Skeletal muscle satellite cell (primary cell): ENCODE data around the gene COQ8B.
A peak's percentile ranks its signal among the peaks of the same experiment; 100 is the strongest.

Experiments used
- H3K27me3 ChIP-seq: 2 replicates; pipeline ENCODE4 v1.7.0; 2013; ENCODE audit warnings: low read length; ENCODE audit not compliant: control insufficient read depth, insufficient read depth
- H3K36me3 ChIP-seq: 2 replicates; pipeline ENCODE4 v1.7.0; 2013; ENCODE audit warnings: mild to moderate bottlenecking, control low read depth, low read length; ENCODE audit not compliant: insufficient read depth
- H3K4me1 ChIP-seq: 2 replicates; pipeline ENCODE4 v1.7.0; 2013; ENCODE audit warnings: low read length; ENCODE audit not compliant: control insufficient read depth, insufficient read depth
- H3K4me2 ChIP-seq: 2 replicates; pipeline ENCODE4 v1.7.0; 2013; ENCODE audit warnings: mild to moderate bottlenecking, low read length
- H3K4me3 ChIP-seq: 2 replicates; pipeline ENCODE4 v1.7.0; 2013; ENCODE audit warnings: low read length
- H3K9ac ChIP-seq: 2 replicates; pipeline ENCODE4 v1.7.0; 2013; ENCODE audit warnings: mild to moderate bottlenecking, low read depth, low read length, moderate library complexity
- H3K9me3 ChIP-seq: replicated peaks from 2 replicates; pipeline ENCODE4 v1.7.0; 2013; ENCODE audit warnings: mild to moderate bottlenecking, control low read depth, low read length

COQ8B gene

GRCh38 chr19:40713939-40714338 is 2.7 kb downstream of the COQ8B start:
- H3K4me1 ChIP-seq = peaks cover 28% of the 10 kb centered on the region
- no peaks in the 10 kb centered on the region for H3K9me3 ChIP-seq
- peak overlapping the region; percentile 77 for H3K4me2 ChIP-seq
- H3K4me3 ChIP-seq = no peak overlapping the region
- peaks cover 4% of the 10 kb centered on the region for H3K36me3 ChIP-seq
- peak overlapping the region; percentile 76 for H3K9ac ChIP-seq
- no peaks in the 10 kb centered on the region for H3K27me3 ChIP-seq

- Histone ChIP-seq H3K4me3 (no peak overlapping the region), H3K4me1 (peaks cover 8% of the 10 kb centered on the region), H3K9me3 (no peaks in the 10 kb centered on the region), H3K4me2 (no peak overlapping the region), H3K36me3 (peaks cover 8% of the 10 kb centered on the region), H3K27me3 (no peaks in the 10 kb centered on the region), H3K9ac (no peak overlapping the region)
Observed at GRCh38 chr19:40709817-40710216, 6.9 kb downstream of the COQ8B start.

GRCh38 chr19:40707615-40708014 is 9.1 kb downstream of the COQ8B start:
- H3K4me1 ChIP-seq = no peaks in the 10 kb centered on the region
- no peak overlapping the region for H3K9ac ChIP-seq
- H3K4me3 ChIP-seq = no peak overlapping the region
- no peaks in the 10 kb centered on the region for H3K9me3 ChIP-seq
- H3K27me3 ChIP-seq = no peaks in the 10 kb centered on the region
- no peak overlapping the region for H3K4me2 ChIP-seq
- H3K36me3 ChIP-seq = peaks cover 21% of the 10 kb centered on the region

GRCh38 chr19:40705950-40706619 is 10.6 kb downstream of the COQ8B start:
- Histone ChIP-seq H3K4me2 (no peak overlapping the region), H3K27me3 (no peaks in the 10 kb centered on the region), H3K4me3 (no peak overlapping the region), H3K9ac (no peak overlapping the region), H3K36me3 (peaks cover 33% of the 10 kb centered on the region), H3K4me1 (no peaks in the 10 kb centered on the region), H3K9me3 (no peaks in the 10 kb centered on the region)

- peaks cover 33% of the 10 kb centered on the region for H3K36me3 ChIP-seq
Observed at GRCh38 chr19:40705362-40705651, 11.4 kb downstream of the COQ8B start.

DNA sequence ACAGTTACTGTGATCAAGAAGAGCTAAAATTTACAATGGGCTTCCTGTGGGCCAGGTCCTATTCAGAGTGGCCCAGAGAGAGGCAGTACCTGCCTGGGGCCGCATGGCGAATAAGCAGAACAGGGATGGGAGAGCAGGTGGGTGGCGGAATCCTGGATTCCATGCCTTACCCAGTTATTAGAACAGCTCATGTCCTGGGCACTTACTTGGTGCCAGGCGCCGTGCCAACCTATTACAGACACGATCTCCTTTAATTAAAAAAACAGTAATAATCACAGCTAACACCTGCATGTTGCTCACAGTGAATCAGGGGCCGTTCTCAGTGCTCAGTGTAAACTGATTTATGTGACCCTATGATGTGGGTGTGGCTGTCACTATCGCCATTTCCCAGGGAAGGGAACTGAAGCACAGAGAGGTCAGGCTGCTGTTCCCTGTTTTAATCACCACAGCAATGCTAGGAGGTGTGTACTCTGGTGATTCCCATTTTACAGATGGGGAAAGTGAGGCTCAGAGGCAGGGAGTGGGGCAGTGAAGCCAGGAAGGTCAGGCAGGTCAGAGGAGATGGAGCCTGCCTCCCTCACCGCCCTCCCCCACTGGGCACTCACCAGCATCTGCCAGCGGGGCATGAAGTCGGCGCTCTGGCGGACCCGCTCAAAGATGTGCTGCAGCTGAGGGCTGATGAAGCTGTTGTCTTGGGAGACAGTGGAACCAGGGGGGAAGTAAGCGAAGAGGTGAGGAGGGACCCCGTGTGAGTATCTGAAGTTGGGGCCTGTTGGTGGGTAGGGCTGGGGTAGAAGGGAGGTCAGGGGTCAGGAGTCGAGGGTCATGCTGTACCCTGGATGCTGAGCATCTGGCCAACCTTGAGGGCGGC is 12.0 kb downstream of the COQ8B start:
- H3K4me2 ChIP-seq = no peak overlapping the region
- H3K27me3 ChIP-seq = no peaks in the 10 kb centered on the region
- no peak overlapping the region for H3K9ac ChIP-seq
- H3K4me1 ChIP-seq = no peaks in the 10 kb centered on the region
- no peak overlapping the region for H3K4me3 ChIP-seq
- no peaks in the 10 kb centered on the region for H3K9me3 ChIP-seq
- H3K36me3 ChIP-seq = peaks cover 33% of the 10 kb centered on the region

More at GRCh38 chr19:40705362-40705651, 11.4 kb downstream of the COQ8B start:
- no peak overlapping the region for H3K9ac ChIP-seq
- no peaks in the 10 kb centered on the region for H3K9me3 ChIP-seq
- H3K4me1 ChIP-seq = no peaks in the 10 kb centered on the region
- no peaks in the 10 kb centered on the region for H3K27me3 ChIP-seq
- H3K4me3 ChIP-seq = no peak overlapping the region
- H3K4me2 ChIP-seq = no peak overlapping the region

GRCh38 chr19:40703029-40703755 is 13.5 kb downstream of the COQ8B start:
- H3K4me1 ChIP-seq = no peaks in the 10 kb centered on the region
- H3K36me3 ChIP-seq = peaks cover 29% of the 10 kb centered on the region
- H3K9ac ChIP-seq = no peak overlapping the region
- H3K4me2 ChIP-seq = no peak overlapping the region
- no peaks in the 10 kb centered on the region for H3K9me3 ChIP-seq
- H3K27me3 ChIP-seq = no peaks in the 10 kb centered on the region
- no peak overlapping the region for H3K4me3 ChIP-seq

DNA sequence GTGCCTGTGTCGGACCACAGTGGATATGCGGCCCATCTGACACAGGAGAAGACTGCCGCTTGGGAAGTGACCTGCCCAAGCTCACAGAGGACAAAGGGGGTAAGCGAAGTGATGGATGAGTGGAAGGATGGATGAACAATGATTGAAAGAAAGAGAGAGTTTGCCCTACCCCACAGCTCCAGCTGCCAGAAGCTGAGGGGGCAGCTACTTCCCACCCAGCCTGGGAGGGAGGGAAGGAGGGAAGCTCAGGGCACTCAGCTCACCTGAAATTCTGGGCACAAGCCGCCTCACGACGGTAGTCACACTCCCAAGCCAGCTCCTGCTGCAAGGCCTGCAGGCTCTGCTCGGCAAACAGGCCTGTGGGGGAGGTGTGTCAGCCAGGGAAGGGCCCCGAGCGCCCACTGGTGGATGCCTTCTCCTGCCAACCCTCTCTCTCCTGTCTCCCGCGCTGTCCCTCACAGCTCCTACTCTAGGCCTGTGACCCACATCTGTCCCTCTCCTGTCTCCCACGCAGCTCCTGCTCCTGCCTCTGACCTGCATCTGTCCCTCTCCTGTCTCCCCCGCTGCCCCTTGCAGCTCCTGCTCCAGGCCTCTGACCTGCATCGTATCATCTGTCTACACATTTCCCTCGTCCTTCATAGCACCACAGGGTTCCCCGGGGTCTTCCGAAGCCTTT is 14.2 kb downstream of the COQ8B start:
- Histone ChIP-seq H3K9me3 (no peaks in the 10 kb centered on the region), H3K36me3 (peaks cover 29% of the 10 kb centered on the region), H3K9ac (no peak overlapping the region), H3K4me2 (no peak overlapping the region), H3K4me3 (no peak overlapping the region), H3K27me3 (no peaks in the 10 kb centered on the region), H3K4me1 (no peaks in the 10 kb centered on the region)

- H3K9me3 ChIP-seq = no peaks in the 10 kb centered on the region
- peaks cover 29% of the 10 kb centered on the region for H3K36me3 ChIP-seq
Observed at GRCh38 chr19:40701758-40702157, 14.9 kb downstream of the COQ8B start.

DNA sequence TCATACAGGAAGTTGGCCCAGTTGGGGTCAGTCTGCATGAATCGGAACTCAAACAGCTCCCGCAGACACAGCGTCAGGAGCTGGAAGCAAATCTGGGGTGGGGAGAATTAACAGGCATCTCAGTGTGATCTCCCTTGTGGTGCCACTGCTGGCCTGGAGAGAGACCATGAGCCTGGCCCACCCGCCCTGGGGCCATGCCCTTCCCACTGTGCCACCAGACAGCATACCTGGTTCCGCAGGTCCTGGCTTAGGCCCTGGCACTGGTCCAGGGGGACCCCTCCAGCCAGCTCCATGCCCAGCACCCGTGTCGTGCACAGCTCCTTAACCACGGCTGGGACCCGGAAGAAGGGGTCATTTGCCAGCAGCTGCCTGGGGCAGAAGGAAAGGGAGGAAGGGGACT is 16.6 kb downstream of the COQ8B start:
- H3K4me2 ChIP-seq = no peak overlapping the region
- no peaks in the 10 kb centered on the region for H3K9me3 ChIP-seq
- no peaks in the 10 kb centered on the region for H3K4me1 ChIP-seq
- H3K27me3 ChIP-seq = no peaks in the 10 kb centered on the region
- H3K4me3 ChIP-seq = no peak overlapping the region
- H3K9ac ChIP-seq = no peak overlapping the region
- H3K36me3 ChIP-seq = peaks cover 28% of the 10 kb centered on the region

More at GRCh38 chr19:40701758-40702157, 14.9 kb downstream of the COQ8B start:
- H3K27me3 ChIP-seq = no peaks in the 10 kb centered on the region
- H3K9ac ChIP-seq = no peak overlapping the region
- no peaks in the 10 kb centered on the region for H3K4me1 ChIP-seq
- no peak overlapping the region for H3K4me3 ChIP-seq
- H3K4me2 ChIP-seq = no peak overlapping the region

DNA sequence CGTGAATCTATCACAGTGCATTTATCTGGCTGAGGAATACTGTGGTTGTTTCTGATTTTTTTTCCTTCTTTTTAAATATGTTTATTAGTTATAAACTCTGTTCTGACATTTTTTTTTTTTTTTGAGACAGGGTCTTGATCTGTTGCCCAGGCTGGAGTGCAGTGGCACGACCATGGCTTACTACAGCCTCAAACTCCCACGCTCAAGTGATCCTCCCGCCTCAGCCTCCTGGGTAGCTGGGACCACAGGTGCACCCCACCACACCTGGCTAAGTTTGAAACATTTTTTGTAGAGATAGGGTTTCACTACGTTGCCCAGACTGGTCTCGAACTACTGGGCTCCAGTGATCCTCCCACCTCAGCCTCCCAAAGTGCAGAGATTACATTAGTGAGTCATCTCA is 19.7 kb downstream of the COQ8B start:
- Histone ChIP-seq H3K9me3 (no peaks in the 10 kb centered on the region), H3K9ac (no peak overlapping the region), H3K4me1 (peaks cover under 1% of the 10 kb centered on the region), H3K36me3 (peaks cover 10% of the 10 kb centered on the region), H3K4me2 (no peak overlapping the region), H3K27me3 (no peaks in the 10 kb centered on the region), H3K4me3 (no peak overlapping the region)
